CD4-positive, alpha-beta T cell treated with Interleukin-6 at 100 ng/mL for 8 hours (primary cell): ENCODE data around the gene ANO1.

ENCODE experiments used
- DNase-seq: peaks from one replicate; pipeline ENCODE4 v3.0.0-alpha.2; 2020; ENCODE audit warnings: mixed read lengths, low spot score

ANO1 gene

DNA sequence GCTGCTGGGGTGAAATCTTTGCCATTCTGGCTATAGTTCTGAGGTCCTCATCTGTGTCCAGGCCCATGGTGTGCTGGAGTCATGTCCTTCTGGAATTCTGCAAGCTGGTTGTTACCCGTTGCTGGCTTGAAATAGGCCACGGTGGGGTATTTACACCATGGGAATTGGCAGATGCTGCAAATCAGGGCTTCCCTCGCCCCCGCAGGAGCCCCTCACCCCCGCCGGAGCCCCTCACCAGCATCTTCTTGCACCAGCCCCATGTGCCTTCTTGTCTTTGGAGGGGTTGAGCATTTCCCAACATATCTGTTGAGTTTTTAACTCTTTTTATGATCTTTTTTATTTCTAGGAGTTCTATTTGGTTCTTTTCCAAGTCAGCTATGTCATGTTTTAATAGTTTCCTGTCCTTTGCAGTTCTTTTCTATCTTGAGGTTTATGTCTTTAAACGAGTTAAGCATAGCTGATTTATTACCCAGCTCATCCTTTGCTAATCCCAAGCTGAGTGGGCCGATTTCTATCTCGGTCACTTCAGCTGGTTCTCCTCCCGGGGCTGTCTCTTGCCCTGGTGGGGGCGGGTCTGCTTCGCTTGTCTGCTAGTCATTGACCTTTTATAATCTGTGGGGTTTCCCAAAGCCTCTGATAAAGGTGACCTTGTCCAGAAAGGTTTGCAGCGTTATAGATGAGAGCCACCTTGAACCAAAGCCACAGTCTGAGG lies 17.6 kb downstream of the ANO1 start:
- no peak for DNase-seq

DNA sequence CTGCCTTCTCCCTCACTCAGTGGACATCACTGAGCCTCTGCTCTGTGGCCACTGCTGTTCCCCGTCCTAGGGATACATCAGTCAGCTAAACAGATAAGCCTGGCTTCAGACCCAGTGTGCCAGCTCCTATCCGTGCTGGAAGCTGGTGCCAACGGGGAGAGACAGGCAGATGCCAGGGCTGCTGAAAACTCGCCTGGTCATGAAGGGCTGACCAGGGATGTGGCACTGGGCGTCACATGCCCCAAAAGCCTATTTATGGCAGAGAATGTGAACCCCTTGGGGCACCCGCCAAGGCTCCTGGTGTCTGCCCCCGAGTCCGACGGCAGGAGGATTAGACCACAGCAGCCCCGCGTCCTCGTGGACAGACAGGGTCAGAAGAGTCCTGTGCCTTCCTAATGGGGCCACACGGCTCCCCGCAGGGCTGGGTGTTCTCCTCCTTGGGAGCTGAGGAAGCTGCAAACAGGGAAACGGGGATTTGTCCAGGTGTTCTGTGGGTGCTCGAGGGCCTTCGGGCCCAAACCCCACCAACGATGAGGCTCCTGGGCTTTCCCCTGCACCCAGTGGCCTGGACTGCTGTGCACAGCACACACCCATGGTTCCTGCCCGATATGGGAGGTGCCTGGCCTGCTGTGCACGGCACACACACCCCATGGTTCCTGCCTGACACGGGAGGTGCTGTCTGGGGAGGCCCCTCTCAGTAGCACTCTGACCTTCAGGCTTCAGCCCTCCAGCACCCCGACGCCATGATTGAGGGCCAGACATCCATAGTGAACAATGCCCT lies 19.9 kb downstream of the ANO1 start:
- no peak for DNase-seq

DNA sequence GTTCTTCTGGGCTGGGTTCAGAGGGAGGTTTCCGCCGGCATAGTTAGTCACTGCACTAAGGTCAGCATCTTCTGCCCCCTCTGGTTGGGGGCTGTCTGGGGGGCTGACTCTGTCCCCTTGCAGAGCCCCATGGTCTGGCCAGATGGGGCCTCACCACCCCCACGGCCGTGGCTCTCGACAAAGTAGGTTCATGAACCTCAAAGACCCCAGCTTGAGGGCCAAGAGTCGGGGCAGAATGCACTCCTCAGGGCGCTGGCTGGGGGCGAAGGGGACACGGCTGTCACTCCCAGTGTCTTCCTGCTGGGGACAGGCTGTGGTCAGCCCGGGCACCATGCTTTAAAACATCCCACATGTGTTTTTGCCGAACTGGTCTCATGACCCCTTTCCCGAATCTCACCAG lies 20.8 kb downstream of the ANO1 start:
- no peak for DNase-seq

DNA sequence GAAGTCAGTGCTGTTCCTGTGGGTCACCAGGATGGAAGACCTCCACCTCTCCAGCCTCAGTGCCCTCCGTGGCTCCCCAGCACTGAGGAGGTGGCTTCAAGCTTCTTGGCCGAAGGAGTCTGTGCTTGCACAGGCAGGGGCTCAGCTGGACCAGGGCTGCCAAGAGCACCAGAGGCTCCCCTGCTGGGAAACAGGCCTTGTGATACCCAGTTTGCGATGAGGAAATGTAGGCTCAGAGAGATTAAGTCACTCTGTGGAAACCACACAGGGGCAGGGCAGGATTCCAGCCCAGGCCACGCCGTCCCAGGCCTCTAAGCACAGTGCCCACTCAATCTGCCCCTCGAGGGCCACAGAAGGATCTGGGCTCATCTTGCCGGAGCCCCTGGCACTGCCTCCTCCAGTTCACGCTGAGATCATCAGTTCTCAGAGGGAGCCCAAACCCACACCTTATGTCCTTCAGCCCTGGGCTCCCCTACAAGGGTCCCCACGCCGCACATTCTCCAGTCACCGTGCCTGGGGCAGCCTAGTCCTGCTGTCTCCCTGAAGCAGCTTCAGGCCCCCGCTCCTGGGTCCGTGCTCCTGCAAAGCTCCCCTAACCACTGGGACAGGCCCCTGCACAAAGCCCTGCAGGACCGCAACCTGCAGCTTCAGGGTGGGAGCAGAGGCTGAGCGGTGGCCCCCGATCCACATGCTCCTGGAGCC lies 21.6 kb downstream of the ANO1 start:
- DNase-seq = no peak

DNA sequence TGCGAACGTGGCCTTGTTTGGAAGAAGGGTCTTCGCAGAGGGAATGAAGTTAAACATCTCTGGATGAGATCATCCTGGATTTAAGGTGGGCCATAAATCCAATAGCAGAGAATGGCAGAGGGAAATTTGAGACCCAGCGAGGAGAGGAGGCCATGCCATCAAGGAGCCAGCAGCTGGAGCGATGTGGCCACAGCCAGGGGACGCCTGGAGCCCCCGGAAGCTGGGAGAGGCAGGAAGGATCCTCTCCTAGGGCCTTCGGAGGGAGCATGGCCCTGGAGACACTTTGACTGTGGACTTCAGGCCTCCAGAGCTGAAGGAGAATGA lies 22.1 kb downstream of the ANO1 start:
- DNase-seq = no peak

DNA sequence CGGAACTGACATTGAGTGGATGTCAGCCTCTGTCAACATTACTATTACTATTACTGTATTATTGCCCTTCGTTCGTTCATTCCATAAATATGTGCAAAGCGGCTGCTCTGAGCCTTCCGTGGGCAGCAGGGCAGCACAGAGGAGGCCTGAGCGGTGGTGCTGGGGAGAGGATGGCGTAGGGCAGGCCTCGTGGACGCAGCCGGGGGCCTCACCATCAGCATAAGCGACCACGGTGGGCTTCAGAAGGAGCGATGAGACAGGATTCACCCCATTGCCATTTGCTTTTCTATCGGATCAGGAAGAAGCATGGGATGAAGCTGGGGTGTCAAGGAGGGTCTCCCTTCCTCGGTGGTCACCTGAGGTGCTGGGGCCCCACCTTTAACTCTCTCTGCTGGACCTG lies 22.7 kb downstream of the ANO1 start:
- DNase-seq = no peak

DNA sequence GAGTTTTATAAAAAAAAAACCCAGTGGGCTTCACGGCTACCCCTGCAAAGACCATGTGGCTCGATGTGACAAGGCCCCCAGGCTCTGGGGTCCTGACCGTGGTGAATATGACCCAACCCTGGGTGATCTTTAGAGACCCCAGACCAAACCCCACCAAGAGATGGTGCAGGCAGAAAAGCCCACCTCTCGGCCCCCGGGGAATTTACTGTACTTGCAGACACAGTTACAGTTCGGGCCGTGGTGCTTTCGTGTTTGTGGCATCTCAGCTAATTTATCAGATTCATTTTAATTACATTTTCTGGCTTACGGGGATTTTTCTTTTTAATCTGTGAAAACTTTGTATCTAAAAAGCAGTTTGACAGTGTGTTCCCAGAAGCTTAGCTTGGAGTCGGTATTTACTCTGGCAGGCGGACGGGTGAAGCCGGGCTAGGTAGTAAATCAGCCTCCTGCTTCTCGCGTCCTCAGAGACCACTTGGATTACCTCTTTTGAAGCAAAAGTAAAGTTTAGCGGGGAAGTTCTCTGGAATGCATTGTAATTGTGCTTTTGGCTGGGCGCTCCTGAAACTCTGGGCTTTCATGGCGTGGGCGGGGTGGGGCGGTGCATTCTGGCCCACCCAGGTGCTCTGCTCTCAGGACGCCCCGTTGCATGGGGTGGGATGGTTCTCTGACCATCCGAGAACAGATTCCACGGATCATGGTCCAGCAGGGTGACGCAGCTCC lies 25.3 kb downstream of the ANO1 start:
- DNase-seq = no peak

DNA sequence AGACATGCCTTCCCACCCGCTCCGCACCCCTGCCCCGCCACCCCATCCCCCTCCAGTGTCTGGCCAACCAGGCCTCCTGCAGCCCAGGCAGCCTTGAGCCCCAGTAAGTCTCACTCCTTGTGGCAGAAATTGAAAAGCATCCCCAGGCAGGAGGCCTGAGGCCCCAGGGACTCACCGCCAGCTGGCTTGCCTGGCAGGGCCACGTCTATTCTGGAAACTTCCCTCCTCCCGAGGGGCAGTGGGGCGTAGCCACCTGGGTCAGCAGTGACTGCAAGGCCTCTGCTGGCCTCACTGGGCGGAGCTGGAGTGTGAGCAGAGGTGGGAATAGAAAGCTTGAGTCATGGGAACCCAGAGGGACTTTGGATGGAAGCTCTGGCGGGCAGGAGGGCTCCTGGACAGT lies 26.3 kb downstream of the ANO1 start:
- DNase-seq = no peak

DNA sequence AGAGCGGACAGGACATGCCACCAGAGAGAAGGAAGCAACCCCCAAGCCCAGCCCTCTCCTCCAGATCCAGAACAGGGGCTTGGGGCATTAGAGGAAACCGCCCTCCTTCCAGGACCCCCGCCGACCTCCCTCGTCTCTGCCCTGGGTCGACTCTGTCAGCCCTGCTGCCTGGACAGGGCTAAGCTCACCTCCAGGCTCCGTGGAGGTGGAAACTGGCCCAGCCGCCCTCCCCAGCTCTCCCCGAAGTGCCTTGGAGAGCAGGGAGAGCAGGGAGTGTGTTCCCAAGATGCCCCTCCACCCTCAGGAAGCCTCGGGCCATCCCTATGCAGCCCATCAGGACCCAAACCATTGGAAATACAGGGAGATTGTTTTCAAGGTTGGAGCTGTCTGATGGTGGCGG lies 26.8 kb downstream of the ANO1 start:
- DNase-seq = no peak

DNA sequence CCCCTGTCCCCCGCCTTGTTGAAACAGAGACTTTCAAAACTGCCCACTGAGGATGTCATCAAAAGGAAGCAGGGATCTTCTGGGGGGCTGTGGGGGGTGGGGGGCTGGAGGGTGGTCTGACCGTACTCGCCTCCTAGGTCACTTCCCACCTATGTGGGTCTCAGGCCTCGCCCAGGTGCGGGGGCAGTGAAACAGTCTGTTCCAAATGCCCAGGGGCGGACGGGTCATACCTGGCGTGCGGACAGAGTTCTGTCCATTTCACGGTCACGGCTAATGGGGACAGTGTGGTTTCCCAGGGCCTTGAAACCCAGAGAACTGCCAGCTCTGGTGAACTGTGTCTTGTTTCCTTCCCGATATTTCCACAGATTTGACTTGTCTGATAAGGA lies 27.2 kb downstream of the ANO1 start:
- DNase-seq = no peak

DNA sequence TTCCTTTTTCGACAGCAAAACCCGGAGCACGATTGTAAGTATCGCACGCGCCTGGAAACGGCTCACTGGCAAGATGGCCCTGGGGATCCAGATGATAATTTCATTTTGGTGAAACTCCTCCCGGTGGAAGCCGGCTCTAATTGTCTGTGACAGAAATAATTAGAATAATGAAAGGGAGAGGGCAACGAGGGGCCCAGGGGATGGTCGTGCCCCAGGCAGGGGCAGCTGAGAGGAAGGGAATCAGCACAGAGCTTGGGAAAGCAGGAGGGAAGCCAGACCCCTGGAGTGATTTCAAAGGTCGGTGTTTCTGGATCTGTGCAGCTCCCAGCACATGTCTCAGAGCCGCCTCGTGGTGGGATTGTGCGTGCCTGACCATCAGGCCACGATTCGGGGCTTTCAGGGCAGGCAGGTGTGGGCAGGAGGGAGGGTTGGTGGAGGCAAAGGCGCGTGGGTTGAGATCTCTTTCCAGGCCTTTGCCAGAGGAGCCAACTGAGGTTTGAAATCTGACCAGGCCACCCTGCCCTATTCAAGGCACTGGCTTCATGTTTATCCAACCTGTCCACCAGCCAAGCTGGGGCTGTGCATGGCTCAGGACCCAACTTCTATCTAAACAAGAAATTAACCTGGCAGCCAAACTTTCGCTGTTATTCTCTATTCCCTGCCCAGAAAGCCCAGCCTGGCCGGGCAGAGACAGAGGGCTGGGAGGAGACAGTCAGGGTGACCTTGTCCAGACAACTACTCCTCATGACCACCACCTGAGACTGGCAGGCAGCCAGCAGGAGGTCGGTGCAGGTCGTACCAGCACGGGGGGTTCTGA lies 27.8 kb downstream of the ANO1 start:
- no peak for DNase-seq

DNA sequence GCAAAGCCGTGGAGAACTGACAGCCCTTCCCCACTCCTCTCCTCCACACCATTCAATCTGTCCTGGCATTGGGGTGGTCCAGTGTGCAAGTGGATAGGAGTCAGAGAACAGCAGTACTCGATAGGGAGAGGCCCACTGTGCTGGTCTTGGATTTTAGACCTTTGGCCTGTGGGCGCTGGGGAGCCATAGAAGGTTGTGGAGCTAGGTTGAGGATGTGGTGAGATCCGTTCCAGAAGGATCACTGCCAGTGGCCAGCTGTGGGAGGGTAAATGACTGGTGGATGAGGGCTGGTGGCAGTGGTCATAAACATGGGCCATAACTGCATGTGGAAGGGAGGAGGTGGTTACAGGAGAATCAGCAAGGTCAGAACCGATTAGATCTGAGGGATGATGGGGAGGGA lies 28.6 kb downstream of the ANO1 start:
- no peak for DNase-seq

DNA sequence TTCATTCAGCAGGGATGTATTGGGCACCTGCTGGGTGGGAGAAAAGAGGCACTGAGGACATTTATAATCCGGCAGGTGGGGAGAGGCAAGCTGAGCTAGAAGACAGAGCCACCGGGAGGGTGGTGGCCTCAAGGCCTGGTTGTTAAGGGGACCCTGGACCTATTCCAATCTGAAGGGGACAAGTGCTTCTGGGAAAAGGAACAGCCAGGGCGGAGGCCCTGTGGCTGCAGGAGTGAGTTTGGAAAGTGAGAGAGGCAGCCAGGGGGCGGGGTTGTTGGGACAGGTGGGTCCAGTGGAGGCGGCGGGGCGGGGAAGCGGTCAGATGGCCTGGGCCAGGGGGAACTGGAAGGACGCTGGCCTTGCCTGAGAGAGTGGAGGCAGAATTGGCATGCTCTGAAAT lies 29.1 kb downstream of the ANO1 start:
- no peak for DNase-seq

DNA sequence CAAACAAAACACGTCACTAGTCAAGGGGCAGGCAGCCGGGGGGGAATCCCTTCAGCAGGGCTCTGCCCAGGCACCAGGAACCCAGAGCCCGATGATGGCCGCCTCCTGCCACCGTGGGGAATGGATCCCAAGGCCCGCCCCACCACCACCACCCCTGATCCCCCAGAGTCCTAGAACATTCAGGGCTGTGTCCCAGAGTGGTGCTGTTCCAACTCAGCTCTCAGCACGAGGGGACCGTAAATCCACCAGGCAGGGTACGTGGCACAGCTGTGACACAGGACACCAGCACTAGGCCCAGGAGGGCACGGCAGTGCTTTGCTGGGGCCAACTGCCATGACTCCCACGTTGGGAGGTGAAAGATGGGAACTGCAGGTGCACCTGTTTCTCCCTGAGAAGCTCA lies 29.6 kb downstream of the ANO1 start:
- DNase-seq = no peak

DNA sequence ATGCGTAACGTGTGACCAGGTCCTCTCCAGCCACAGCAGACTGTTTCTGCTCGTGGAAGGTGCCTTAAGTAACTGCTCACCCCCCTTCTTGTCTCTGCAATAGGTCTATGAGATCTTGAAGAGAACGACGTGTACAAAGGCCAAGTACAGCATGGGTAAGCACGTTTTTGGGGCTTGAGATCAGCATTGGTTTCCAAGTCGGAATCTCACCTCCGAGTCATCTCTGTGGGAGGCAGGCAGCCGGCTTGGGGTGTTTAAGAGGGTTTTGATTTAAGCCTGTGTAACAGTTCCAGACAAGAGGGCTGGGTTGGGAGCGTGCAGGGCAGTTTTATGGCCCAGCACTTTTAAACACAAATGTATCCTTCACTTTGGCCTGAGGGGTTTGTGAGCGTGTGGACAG lies 30.1 kb downstream of the ANO1 start:
- DNase-seq = no peak

DNA sequence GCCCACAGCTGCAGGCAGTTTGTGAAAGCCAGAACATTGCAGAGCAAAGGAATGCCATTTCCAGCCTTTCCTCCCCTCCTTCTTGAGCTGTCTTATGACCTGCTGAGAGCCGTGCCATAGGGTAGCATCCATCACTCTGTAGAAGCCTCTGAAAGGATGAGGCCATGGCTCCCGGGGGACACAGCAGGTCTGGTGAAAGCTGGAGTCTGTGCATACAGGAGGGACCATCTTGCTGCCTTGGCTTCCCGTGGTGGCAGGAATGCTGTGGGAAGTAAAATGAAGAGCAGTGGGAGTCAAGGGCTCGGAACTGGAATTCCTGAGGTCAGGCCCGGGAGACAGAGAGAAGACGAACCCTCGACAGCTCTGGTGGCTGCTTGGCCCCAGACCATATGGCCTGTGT lies 30.9 kb downstream of the ANO1 start:
- DNase-seq = no peak

DNA sequence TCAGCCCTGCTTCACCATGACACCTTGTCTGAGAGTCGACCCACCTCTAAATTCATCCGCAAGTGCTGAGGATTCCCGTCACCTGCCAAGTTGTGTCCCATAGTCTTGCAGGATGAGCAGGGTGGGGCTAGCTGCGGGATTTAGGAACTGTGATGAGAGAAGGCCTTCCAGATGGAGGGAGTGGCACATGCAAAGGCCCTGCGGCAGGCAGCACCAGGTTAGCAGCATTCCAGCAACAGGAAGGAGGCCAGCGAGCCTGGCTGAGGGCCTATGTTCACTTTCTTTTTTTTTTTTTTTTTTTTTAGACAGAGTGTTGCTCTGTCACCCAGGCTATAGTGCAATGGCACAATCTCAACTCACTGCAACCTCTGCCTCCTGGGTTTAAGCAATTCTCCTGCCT lies 31.8 kb downstream of the ANO1 start:
- no peak for DNase-seq

DNA sequence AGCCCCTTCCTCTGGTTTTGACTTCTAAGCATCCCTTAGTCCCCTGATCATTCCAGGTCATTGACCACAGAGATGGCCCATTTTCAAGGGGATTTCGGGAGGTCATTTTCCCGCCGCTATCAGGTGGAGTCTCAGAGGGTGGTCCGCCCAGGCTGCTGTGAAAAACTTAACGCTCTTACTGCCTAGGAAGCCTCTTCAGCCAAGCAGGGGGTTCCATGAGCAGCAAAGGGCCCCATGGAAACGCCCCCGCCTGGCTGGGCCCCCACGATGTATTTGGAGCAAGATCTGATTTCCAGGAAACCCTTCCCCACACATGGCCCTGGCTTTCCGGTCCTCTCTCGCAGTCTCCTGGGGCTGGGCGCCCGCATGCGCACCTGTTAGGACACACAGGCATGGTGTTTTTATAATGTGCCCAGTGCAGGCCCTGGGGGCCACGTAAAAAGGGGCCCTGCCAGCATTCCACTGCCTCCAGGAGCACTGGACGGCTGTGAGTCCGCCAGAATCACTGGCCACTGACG lies 32.5 kb downstream of the ANO1 start:
- no peak for DNase-seq

DNA sequence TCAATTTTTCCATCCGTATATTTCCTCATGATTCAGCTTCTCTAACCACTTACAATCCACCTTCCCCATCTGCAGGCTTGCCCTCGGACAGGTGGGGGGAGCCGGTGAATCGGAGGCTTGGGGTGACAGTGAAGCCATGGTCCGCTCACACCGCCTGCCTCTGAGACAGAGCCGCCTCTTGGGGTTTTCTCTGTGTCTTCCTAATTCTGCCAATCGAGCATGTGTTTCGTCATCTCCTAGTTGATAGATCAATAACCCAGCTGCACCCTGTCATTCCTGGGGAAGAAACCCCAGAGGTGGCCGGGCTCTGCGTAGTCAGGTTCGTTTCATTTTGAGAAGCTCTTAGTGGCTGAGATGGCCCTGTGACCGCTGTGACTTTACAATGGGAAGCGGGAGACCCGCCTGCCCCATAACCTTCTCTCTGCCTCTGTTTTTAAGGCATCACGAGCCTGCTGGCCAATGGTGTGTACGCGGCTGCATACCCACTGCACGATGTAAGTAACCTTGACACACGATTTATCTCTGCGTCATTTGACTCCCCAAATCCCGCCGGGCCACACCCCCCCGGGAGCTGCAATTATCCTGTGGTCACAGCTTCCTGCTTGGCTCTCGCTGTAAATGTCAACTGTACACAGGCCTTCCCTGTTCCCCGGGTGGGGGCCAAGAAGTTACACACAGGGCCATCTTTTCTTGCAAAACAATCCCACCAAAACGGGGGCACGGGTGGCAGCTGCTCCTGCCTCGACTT lies 33.3 kb downstream of the ANO1 start:
- no peak for DNase-seq

DNA sequence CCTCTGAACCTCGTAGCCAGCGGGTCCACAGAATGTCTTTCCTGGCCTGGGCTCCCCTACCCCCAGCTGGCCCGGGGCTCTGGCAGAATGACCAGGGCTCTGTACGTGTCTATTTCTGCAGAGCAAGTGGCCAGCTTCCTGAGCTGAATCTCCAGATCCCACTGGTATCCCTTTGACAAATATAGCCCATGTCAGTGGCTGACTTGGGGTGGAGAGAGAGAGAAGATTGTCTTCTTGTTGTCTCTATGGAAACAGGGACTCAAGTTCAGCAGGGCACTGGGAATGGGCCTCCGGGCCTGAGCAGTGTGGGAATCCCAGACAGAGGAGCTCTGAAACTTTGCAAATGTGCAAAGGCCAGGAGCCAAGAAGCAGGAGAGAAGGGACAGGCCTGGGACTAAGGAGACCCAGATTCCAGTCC lies 33.9 kb downstream of the ANO1 start:
- no peak for DNase-seq

DNA sequence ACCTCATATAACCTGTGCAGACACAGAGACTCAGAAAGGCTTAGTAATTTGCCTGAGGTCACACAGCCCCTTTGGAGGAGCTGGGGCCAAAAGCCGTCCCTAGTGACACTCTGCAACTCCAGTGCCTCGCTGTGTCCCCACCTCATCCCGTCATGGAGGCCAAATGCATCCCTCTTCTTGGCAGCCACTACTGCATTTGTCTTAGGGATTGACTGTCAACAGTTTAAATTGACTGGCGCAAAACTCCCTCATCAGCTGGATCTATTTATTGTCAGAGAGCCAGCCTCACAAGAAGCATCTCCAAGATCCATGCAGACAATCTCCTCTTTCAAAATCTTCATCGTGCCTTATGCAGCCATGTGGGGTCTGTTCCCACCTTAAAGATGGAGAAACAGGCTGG lies 35.7 kb downstream of the ANO1 start:
- DNase-seq = no peak
